ENCODE data around the gene TMEM18.

TMEM18 gene

DNA sequence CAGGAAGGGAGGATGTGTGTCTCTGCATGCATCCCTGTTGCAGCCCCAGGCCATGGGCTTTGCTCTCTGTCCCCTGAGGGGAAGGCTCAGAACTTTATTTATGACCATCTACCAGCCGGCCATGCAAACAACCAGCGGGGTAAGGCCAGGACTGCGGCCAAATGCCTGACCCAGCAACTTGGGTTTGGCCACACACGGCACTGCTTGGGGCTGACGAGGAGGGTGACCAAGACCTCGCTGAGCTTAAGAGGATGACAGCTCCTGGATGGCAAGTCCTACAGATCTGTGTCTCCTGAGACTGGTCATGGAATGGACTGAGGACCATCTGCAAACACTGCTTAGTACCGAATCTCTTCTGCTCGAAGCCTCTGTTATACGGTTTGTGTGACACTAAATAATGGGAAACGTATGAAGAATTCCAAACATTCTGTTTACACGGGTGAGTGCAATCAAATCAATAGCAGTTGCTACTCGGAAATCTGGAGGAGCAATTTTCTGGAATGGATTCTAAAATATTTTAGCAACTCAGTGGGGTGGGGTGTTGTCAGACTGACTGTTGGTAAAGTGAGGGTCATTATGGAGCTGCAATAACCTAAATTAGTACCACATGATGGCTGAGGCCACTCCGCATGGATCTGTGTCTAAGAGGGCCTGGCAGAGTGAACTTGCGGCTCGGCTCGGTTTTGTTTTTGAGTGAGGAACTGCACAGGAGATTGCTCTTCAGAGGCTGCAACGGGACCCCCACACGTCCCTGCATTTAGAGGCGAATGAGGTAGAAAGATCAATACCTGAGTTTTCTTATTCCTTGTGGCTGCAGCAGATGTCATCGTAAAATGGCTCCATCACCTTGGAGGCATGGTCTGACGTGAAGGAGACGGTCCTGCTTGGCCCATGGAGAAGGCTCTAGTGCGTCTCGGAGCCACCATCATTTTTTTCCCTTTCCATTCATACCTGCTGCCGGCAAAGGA lies 26.6 kb downstream of the TMEM18 start:
- Histone ChIP-seq H3K9ac (ENCODE audit: low read depth, low read length) (no peak overlapping the region), H3K36me3 (ENCODE audit: insufficient read depth, low read length) (no peaks in the 10 kb centered on the region), H3K4me3 (ENCODE audit: low read length) (no peak overlapping the region), H3K27ac (ENCODE audit: low read depth, low read length) (no peak overlapping the region), H3K9me3 (ENCODE audit: insufficient read depth, low read depth, low read length) (no peaks in the 10 kb centered on the region), H3K27me3 (ENCODE audit: insufficient read depth, low read length) (no peaks in the 10 kb centered on the region), H3K4me1 (ENCODE audit: insufficient read depth, low read length) (no peaks in the 10 kb centered on the region)
- WGBS: 94% methylated on average over 25 of the region's 25 CpGs

DNA sequence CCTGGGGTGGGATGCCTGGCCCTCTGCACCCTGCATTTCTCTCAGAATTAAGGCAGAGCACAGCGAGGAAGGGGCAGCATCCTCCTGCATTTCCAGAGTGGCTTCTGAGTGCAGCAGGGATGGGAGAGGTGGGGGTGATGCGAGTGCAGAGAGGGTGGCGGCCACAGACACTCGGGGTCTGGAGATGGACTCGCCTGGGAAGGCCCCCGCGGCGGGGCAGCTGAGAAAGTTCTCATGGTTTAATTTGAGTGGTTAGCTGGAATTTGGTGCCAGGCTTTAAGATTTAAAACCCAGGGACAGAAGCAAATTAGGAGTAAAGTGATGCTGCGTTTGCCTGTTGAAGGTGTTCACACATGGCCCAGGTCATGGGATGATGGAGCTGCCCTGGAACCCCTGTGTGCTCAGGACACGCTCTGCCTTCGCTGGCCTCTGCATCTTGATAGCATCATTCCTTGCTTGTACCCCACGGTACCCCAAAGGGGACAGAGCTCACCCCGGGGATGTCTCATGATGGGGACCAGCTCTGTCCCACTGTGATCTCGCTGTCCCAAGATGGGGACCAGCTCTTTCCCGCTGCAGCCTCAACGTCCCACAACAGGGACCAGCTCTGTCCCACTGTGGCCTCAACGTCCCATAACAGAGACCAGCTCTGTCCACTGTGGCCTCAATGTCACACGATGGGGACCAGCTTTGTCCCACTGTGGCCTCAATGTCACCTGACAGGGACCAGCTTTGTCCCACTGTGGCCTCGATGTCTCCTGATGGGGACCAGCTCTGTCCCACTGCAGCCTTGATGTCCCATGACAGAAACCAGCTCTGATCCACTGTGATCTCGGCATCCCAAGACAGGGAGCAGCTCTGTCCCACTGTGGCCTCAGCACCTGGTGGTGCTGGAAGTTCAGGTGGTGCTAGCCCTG lies 27.5 kb downstream of the TMEM18 start:
- Histone ChIP-seq H3K4me1 (ENCODE audit: insufficient read depth, low read length) (no peaks in the 10 kb centered on the region), H3K9me3 (ENCODE audit: insufficient read depth, low read depth, low read length) (no peaks in the 10 kb centered on the region), H3K27ac (ENCODE audit: low read depth, low read length) (no peak overlapping the region), H3K4me3 (ENCODE audit: low read length) (no peak overlapping the region), H3K36me3 (ENCODE audit: insufficient read depth, low read length) (no peaks in the 10 kb centered on the region), H3K9ac (ENCODE audit: low read depth, low read length) (no peak overlapping the region), H3K27me3 (ENCODE audit: insufficient read depth, low read length) (no peaks in the 10 kb centered on the region)
- 93% methylated on average over 20 of the region's 20 CpGs for WGBS

DNA sequence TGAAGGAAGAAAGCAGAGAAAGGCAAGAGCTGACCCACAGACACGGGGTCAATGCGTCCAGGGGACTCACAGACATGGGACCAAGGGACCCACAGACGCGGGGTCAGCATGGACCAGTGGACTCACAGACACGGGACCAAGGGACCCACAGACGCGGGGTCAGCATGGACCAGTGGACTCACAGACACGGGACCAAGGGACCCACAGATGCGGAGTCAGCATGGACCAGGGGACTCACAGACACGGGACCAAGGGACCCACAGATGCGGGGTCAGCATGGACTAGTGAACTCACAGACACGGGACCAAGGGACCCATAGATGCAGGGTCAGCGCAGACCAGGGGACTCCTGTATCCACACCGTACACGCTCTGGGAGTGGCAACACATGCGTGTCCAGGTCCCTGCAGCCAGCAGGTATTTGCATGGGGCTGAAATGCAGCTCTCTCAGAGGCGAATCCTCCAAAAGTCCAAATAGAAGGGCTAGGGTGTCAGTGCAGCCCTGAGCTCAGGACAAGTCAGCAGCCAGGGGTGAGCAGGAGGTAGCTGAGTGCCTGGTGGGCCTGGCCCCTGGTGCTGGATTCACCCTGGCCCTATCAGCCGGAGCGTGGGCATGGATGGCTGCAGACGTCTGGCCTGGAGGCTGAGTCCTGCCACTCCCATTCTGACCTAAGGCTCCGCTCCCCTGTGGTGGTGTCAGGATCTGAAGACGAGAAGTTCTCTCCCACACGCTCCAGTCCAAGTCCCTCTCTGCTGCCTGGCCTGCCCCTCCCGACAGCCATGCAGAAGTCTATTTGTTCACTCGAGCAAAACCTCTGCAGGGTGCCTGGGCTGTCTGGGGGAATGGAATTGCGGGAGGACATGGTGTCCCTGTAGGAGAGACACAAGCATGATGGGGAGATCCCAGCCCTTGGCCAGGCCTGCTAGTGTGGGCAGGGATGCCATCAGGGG lies 28.5 kb downstream of the TMEM18 start:
- H3K4me1 ChIP-seq (ENCODE audit: insufficient read depth, low read length): no peaks in the 10 kb centered on the region
- WGBS: 87% methylated on average over 26 of the region's 26 CpGs
- no peaks in the 10 kb centered on the region for H3K36me3 ChIP-seq (ENCODE audit: insufficient read depth, low read length)
- H3K27ac ChIP-seq (ENCODE audit: low read depth, low read length): no peak overlapping the region
- H3K9me3 ChIP-seq (ENCODE audit: insufficient read depth, low read depth, low read length): no peaks in the 10 kb centered on the region
- no peak overlapping the region for H3K4me3 ChIP-seq (ENCODE audit: low read length)
- H3K27me3 ChIP-seq (ENCODE audit: insufficient read depth, low read length): no peaks in the 10 kb centered on the region
- no peak overlapping the region for H3K9ac ChIP-seq (ENCODE audit: low read depth, low read length)

DNA sequence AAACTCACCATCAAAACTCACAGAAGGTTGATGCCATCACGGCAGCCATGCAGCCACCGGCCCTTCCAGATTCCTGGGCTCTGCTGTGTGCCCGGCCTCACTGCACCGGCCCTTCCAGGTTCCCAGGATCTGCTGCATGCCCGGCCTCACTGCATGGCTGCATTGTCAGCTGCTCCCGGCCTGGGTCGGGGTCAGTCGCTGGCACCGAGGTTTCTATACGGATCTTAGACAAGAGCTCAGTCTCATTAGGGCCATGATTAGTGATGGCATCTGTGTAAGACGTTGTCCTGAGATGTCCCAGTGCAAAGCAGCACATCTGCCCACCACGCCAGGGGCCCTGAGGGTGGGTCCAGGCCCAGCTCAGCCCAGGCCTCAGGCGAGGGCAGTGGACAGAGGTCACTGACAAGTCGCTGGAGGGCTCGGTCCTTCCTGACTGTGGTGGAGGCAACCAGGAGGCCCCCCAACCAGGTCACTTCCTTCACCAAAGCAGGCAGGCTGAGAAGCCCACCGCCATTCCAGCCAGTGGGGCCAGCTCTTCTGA lies 29.4 kb downstream of the TMEM18 start:
- H3K4me3 ChIP-seq (ENCODE audit: low read length): no peak overlapping the region
- WGBS: 95% methylated on average over 16 of the region's 16 CpGs
- no peaks in the 10 kb centered on the region for H3K36me3 ChIP-seq (ENCODE audit: insufficient read depth, low read length)
- no peak overlapping the region for H3K27ac ChIP-seq (ENCODE audit: low read depth, low read length)
- no peaks in the 10 kb centered on the region for H3K4me1 ChIP-seq (ENCODE audit: insufficient read depth, low read length)
- H3K9me3 ChIP-seq (ENCODE audit: insufficient read depth, low read depth, low read length): no peaks in the 10 kb centered on the region
- no peaks in the 10 kb centered on the region for H3K27me3 ChIP-seq (ENCODE audit: insufficient read depth, low read length)
- no peak overlapping the region for H3K9ac ChIP-seq (ENCODE audit: low read depth, low read length)

DNA sequence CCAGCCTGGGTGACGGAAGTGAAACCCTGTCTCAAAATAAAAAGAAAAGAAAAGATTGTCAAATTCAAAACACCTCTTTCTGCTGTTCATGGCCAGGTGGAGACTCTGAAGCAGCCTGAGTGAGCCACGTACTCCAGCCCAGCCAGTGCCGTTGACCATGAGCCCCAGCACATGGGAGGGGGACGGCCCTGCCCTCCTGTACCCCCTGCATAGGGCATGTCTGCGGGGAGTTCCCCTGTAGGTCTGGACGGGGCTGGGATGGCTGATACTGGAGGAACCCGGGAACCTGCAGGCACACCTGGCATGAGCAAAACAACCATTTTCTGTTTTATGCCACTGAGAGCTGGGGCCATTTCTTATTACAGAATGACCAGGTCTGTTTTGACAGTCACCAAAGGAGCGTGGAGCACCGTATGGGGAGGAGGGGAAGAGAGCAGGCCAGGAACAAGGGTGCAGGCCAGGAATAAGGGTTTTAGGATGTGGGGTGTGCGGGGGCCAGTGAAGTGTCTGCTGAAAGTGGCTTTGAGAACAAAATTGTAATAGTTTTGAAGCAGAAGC lies 30.1 kb downstream of the TMEM18 start:
- Histone ChIP-seq H3K27ac (ENCODE audit: low read depth, low read length) (no peak overlapping the region), H3K27me3 (ENCODE audit: insufficient read depth, low read length) (no peaks in the 10 kb centered on the region), H3K36me3 (ENCODE audit: insufficient read depth, low read length) (no peaks in the 10 kb centered on the region), H3K9me3 (ENCODE audit: insufficient read depth, low read depth, low read length) (no peaks in the 10 kb centered on the region), H3K9ac (ENCODE audit: low read depth, low read length) (no peak overlapping the region), H3K4me1 (ENCODE audit: insufficient read depth, low read length) (no peaks in the 10 kb centered on the region), H3K4me3 (ENCODE audit: low read length) (no peak overlapping the region)
- 93% methylated on average over 10 of the region's 10 CpGs for WGBS

DNA sequence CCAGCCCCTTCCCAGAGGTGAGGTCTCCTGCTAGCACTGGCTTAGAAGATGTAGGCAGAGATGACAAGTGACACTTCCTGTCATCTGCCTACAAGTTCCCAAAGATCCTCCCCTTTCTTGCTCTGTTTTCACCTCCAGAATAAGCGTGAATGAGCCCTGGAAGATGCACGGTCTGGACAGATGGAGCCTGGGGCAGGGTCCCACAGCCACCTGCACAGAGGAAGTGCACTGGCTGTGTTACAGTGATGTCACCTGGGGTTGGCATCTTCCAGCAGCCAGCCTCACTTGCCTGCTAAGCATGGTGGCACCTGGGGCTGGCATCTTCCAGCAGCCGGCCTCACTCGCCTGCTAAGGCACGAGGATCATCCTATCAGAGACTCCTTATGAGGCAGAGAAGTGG lies 32.3 kb downstream of the TMEM18 start:
- Histone ChIP-seq H3K9me3 (ENCODE audit: insufficient read depth, low read depth, low read length) (no peaks in the 10 kb centered on the region), H3K27ac (ENCODE audit: low read depth, low read length) (no peak overlapping the region), H3K4me3 (ENCODE audit: low read length) (no peak overlapping the region), H3K27me3 (ENCODE audit: insufficient read depth, low read length) (no peaks in the 10 kb centered on the region), H3K36me3 (ENCODE audit: insufficient read depth, low read length) (no peaks in the 10 kb centered on the region), H3K4me1 (ENCODE audit: insufficient read depth, low read length) (no peaks in the 10 kb centered on the region), H3K9ac (ENCODE audit: low read depth, low read length) (no peak overlapping the region)
- 60% methylated on average over 5 of the region's 5 CpGs for WGBS

DNA sequence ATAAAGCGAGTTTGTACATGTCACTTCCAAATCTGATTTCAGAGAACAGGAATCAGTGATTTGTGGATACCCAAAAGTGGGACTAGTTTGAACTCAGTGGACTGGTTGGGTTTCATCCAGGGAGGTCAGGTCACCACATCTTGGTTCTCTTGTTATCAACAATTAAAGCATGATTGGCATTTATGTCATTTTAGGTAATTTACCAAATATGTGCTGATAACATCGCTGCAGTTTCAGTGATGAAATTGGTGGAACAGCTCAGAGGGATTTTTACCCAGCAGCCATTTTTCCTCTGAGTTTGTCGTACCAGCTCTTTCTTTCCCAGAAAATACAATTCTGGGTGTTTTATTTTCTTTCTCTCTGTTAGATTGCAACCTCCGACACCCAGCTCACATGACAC lies 33.4 kb downstream of the TMEM18 start:
- Histone ChIP-seq H3K27ac (ENCODE audit: low read depth, low read length) (no peak overlapping the region), H3K4me3 (ENCODE audit: low read length) (no peak overlapping the region), H3K27me3 (ENCODE audit: insufficient read depth, low read length) (no peaks in the 10 kb centered on the region), H3K36me3 (ENCODE audit: insufficient read depth, low read length) (no peaks in the 10 kb centered on the region), H3K9ac (ENCODE audit: low read depth, low read length) (no peak overlapping the region), H3K9me3 (ENCODE audit: insufficient read depth, low read depth, low read length) (no peaks in the 10 kb centered on the region), H3K4me1 (ENCODE audit: insufficient read depth, low read length) (no peaks in the 10 kb centered on the region)
- WGBS: 94% methylated on average over 4 of the region's 4 CpGs

DNA sequence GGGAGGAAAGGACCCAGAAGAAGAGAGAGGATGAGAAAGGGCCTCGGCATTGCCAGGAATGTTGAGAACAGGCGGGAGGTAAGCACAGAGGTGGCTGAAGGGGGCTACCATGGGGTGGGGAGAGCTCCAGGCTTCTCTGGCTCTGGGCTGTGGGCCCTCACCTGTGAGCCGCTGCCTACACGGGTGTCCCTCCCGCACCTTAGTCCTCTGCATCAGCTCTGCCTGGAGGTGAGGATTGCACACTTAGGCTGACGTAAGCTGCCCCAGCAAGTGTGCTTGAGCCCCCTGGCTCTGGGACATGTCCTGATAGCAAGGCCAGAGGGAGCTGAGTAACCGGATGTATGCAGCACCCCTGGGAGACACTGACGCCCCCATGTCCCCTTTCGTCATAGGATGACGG lies 33.9 kb downstream of the TMEM18 start:
- H3K27me3 ChIP-seq (ENCODE audit: insufficient read depth, low read length): no peaks in the 10 kb centered on the region
- no peaks in the 10 kb centered on the region for H3K9me3 ChIP-seq (ENCODE audit: insufficient read depth, low read depth, low read length)
- no peak overlapping the region for H3K27ac ChIP-seq (ENCODE audit: low read depth, low read length)
- no peaks in the 10 kb centered on the region for H3K4me1 ChIP-seq (ENCODE audit: insufficient read depth, low read length)
- H3K9ac ChIP-seq (ENCODE audit: low read depth, low read length): no peak overlapping the region
- no peak overlapping the region for H3K4me3 ChIP-seq (ENCODE audit: low read length)
- H3K36me3 ChIP-seq (ENCODE audit: insufficient read depth, low read length): no peaks in the 10 kb centered on the region
- WGBS: 93% methylated on average over 10 of the region's 10 CpGs

DNA sequence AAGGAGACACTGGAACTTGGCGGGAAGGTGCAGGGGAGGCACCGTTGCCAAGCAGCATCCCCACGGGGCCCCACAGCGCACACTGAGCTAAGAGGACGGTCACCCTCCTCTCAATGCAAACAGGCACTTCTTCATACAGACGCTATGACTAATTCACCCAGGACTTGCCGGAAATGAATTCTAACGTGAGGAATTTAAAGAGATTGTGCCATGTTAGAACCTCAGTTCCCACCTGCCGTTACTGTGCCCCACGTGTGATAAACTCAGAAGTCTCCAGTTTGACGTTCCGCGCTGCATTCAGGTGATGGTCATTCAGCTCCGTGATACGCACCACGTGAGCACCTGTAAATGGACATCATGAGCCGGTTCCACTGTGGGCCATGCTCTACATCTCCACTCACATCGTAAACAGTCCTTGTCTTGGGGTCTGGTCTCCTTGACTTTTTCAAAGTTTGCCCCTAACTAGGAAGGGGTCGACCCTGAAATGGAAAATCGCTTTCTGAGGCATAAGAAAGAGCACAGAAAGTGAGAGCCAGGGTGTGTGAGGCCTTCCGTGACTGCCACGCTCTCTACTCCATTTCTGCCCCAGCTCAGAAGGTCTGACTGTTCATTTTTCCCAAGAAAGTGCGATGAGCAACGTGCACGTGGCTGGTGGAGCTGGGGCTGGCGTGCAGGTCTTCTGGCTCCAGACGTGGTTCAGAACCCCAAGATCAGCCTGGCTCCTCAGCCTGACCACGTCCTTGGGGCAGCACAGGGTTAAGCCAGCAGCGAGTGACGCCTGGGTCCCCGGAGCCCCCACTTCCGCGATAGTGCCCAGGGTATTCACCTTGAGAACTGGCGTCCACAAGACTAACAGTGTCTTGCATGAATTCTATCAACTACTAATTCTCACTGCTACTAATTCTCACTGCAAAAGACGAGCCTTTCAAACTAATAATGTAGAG lies 35.1 kb downstream of the TMEM18 start:
- no peak overlapping the region for H3K9ac ChIP-seq (ENCODE audit: low read depth, low read length)
- H3K4me1 ChIP-seq (ENCODE audit: insufficient read depth, low read length): no peaks in the 10 kb centered on the region
- H3K9me3 ChIP-seq (ENCODE audit: insufficient read depth, low read depth, low read length): no peaks in the 10 kb centered on the region
- no peaks in the 10 kb centered on the region for H3K36me3 ChIP-seq (ENCODE audit: insufficient read depth, low read length)
- H3K4me3 ChIP-seq (ENCODE audit: low read length): no peak overlapping the region
- no peaks in the 10 kb centered on the region for H3K27me3 ChIP-seq (ENCODE audit: insufficient read depth, low read length)
- WGBS: 92% methylated on average over 34 of the region's 35 CpGs
- no peak overlapping the region for H3K27ac ChIP-seq (ENCODE audit: low read depth, low read length)
